Measurements from ENCODE around the gene PRRC2C.

PRRC2C gene

DNA sequence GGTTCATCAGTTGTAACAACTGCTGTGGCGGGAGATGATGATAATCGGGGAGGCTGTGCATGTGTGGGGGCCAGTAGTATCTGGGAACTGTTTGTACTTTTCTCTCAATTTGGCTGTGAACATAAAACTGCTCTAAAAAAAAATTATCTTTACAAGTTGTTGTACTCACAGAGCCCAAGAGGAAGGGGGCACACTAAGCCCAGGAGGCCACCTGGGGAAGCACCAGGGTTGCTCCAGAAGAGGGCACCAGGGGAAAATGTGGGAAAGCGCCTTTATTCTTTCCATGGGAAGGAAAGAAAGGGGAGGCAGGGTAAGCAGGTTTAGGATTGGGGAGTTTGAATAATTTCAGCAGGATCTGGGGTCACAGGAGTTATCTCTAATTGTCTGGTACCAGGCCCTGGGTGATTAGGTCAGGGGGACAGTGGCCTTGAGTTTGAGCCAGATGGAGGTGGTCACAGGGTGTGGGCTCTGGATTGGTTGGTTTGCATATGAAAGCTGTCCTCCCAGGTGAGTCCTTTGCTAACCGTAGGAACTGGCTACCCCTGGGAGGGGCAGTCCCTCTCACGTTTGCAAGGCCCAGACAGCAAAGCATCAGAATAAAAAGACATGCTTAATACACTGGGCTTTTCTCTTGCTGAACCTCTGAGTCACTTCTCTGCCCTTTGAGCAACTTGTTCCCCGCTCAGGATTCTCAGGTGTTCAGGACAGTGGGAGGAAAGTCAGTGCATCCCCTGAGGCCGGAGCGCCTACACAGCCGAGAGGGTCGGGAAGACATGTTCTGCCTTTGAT lies 155.9 kb downstream of the PRRC2C start:
- no peak for DNase-seq

DNA sequence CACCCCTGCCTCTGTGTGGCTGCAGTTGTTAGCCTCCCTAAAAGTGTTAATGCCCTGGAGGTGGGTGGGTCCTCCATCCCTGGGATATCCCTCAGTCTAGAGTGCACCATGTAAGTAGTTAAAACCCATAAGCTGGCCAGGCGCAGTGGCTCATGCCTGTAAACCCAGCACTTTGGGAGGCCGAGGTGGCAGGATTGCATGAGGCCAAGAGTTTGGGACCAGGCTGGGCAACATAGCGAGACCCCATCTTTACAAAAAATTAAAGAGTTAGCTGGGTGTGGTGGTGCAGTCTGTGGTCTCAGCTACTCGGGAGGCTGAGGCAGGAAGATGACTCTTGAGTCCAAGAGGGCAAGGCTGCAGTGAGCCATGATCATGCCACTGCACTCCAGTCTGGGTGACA lies 156.9 kb downstream of the PRRC2C start:
- no peak for DNase-seq
